Breast epithelium (tissue), 4 donors: Measurements from ENCODE around the gene PPP2R2D. TPM values are rescaled to one million over a fixed set of nuclear protein-coding genes. Genes with fewer than 3 reads are reported as not detected.

Experiments
- DNase-seq, 2 donors: peaks; one replicate each; pipeline ENCODE4 v3.0.0-alpha.2; 2019; ENCODE audit warnings: low spot score in 2 of 2
- H3K27ac ChIP-seq, 2 donors: fragments of 200-600 bp; sonication (generic) in 1 of 2; one replicate each; pipeline ENCODE4 v1.5.1; 2016 to 2019; ENCODE audit warnings: mild to moderate bottlenecking in 1 of 2
- H3K27me3 ChIP-seq, 2 donors: fragments of 200-600 bp; sonication (generic) in 1 of 2; one replicate each; pipeline versions ENCODE4 v1.5.1 to v1.6.0; 2017 to 2019; ENCODE audit warnings: control low read depth in 1 of 2, mild to moderate bottlenecking in 1 of 2
- H3K36me3 ChIP-seq: fragments of 200-600 bp; one replicate; pipeline ENCODE4 v1.5.1; 2019
- H3K4me1 ChIP-seq, 2 donors: fragments of 200-600 bp; sonication (generic); one replicate each; pipeline ENCODE4 v1.5.1; 2016 to 2019; ENCODE audit warnings: control low read depth in 1 of 2
- H3K4me3 ChIP-seq, 3 donors: fragments of 200-600 bp; sonication (generic); 1 replicate in 2 of 3; 2 replicates in 1 of 3; pipeline ENCODE4 v1.5.1; 2016 to 2019; ENCODE audit warnings: mild to moderate bottlenecking in 3 of 3, moderate library complexity in 2 of 3
- H3K9me3 ChIP-seq, 2 donors: fragments of 200-600 bp; sonication (generic) in 1 of 2; one replicate each; pipeline ENCODE4 v1.5.1; 2016 to 2019; ENCODE audit warnings: control low read depth in 1 of 2
- CTCF ChIP-seq, 3 donors: fragments of 450-650 bp; IDR thresholded peaks; one replicate each; pipeline ENCODE4 v1.5.1; 2016 to 2017; ENCODE audit warnings: antibody characterized with exemption in 3 of 3, mild to moderate bottlenecking in 3 of 3, moderate library complexity in 3 of 3
- POLR2A ChIP-seq: fragments of 450-650 bp; IDR thresholded peaks from one replicate; pipeline ENCODE4 v1.6.1; 2016; ENCODE audit warnings: antibody characterized with exemption, mild to moderate bottlenecking, moderate library complexity
- POLR2AphosphoS5 ChIP-seq, 3 donors: sonication (generic); formaldehyde crosslinking; IDR thresholded peaks; one replicate each; pipeline ENCODE4 v1.6.1; 2017; ENCODE audit warnings: antibody characterized with exemption in 3 of 3
- intact Hi-C: fragments of 100-400 bp; cut with DNase I; formaldehyde crosslinking; loops from one replicate; pipeline ENCODE4 v1.15.1; 2023; ENCODE audit warnings: low total_unique reads
- total RNA-seq, 3 donors: library from RNA; depleted of rRNA; stranded (reverse); fragments of >200 nt; gene quantifications; one replicate each; pipeline ENCODE4 v1.1.0, GENCODE V29; 2016

Gene PPP2R2D
- total RNA-seq, 3 donors from 2014 or later = 33.0 to 51.8 (median 44.1) TPM

- no peak overlapping the region for H3K27ac ChIP-seq
- intact Hi-C loops = no loop called here
- DNase-seq = no peak
These were observed 29.3 kb downstream of the PPP2R2D start for GRCh38 chr10:131930150-131930549.

GRCh38 chr10:131930586-131931330 lies 29.9 kb downstream of the PPP2R2D start:
- no peak for DNase-seq
- peaks cover 0 to 4% of the 10 kb centered on the region in 2 donors for H3K9me3 ChIP-seq
- TF ChIP-seq POLR2AphosphoS5 (IDR thresholded peaks at IDR 0.05) (no peak), CTCF (IDR thresholded peaks at IDR 0.05) (no peak), POLR2A (no peak)
- H3K36me3 ChIP-seq = no peaks in the 10 kb centered on the region
- no peak overlapping the region for H3K27ac ChIP-seq
- peaks cover 0 to 3% of the 10 kb centered on the region in 2 donors for H3K4me1 ChIP-seq
- H3K27me3 ChIP-seq = no peaks in the 10 kb centered on the region
- intact Hi-C loops = no loop called here
- no peak overlapping the region for H3K4me3 ChIP-seq

More at GRCh38 chr10:131930150-131930549, 29.3 kb downstream of the PPP2R2D start:
- Histone ChIP-seq H3K9me3 (peaks cover 0 to 10% of the 10 kb centered on the region in 2 donors), H3K4me3 (no peak overlapping the region), H3K36me3 (no peaks in the 10 kb centered on the region), H3K27me3 (no peaks in the 10 kb centered on the region), H3K4me1 (peaks cover 0 to 3% of the 10 kb centered on the region in 2 donors)
- TF ChIP-seq CTCF (IDR thresholded peaks at IDR 0.05) (no peak), POLR2A (no peak)

- peaks cover 0 to 3% of the 10 kb centered on the region in 2 donors for H3K4me1 ChIP-seq
- no peaks in the 10 kb centered on the region for H3K9me3 ChIP-seq
- no peaks in the 10 kb centered on the region for H3K36me3 ChIP-seq
- TF ChIP-seq POLR2AphosphoS5 (IDR thresholded peaks at IDR 0.05) (no peak), POLR2A (no peak), CTCF (IDR thresholded peaks at IDR 0.05) (no peak)
- no peak overlapping the region for H3K4me3 ChIP-seq
- no peaks in the 10 kb centered on the region for H3K27me3 ChIP-seq
- H3K27ac ChIP-seq = no peak overlapping the region
- intact Hi-C loops = no loop called here
- no peak for DNase-seq
These were observed 31.2 kb downstream of the PPP2R2D start for GRCh38 chr10:131931981-131932380.

- Histone ChIP-seq H3K9me3 (no peaks in the 10 kb centered on the region), H3K4me3 (no peak overlapping the region), H3K27me3 (no peaks in the 10 kb centered on the region), H3K4me1 (peaks cover 0 to 3% of the 10 kb centered on the region in 2 donors), H3K36me3 (no peaks in the 10 kb centered on the region), H3K27ac (no peak overlapping the region)
- DNase-seq = no peak
- TF ChIP-seq CTCF (IDR thresholded peaks at IDR 0.05) = no peak
- TF ChIP-seq POLR2AphosphoS5 (IDR thresholded peaks at IDR 0.05) = no peak
- no peak for TF ChIP-seq POLR2A
- intact Hi-C loops = no loop called here
These were observed 32.3 kb downstream of the PPP2R2D start for GRCh38 chr10:131933016-131933695.

- no peaks in the 10 kb centered on the region for H3K27me3 ChIP-seq
- no peak overlapping the region for H3K27ac ChIP-seq
- intact Hi-C loops = no loop called here
- no peak overlapping the region for H3K4me3 ChIP-seq
- H3K9me3 ChIP-seq = no peaks in the 10 kb centered on the region
- no peak for DNase-seq
- TF ChIP-seq POLR2A = no peak
- no peak for TF ChIP-seq POLR2AphosphoS5 (IDR thresholded peaks at IDR 0.05)
- TF ChIP-seq CTCF (IDR thresholded peaks at IDR 0.05) = no peak
- H3K36me3 ChIP-seq = peaks cover 5% of the 10 kb centered on the region
- H3K4me1 ChIP-seq = peaks cover 0 to 3% of the 10 kb centered on the region in 2 donors
These were observed 32.9 kb downstream of the PPP2R2D start for GRCh38 chr10:131933696-131934086.
